NCI-H2227 (cell line): ENCODE measurements around the gene CALD1.

Experiments
- DNase-seq: peaks from one replicate; lab custom pipeline; 2025; ENCODE audit not compliant: unreplicated experiment; lab: John Stamatoyannopoulos, UW

The CALD1 gene

GRCh38 chr7:134778941-134779740, at the start of gene CALD1:
CALD1 (plus strand) TSS chr7:134779634; CDS start chr7:134867734, 88,100 bp downstream.
- DNase-seq: peak; percentile 86

- no peak for DNase-seq
Measured at GRCh38 chr7:134729895-134730294, 49.5 kb upstream of the CALD1 start.

- DNase-seq: no peak
Measured at GRCh38 chr7:134730411-134730829, 49.0 kb upstream of the CALD1 start.

- no peak for DNase-seq
Measured at GRCh38 chr7:134731616-134732015, 47.8 kb upstream of the CALD1 start.

- peak; percentile 73 for DNase-seq
Measured at GRCh38 chr7:134732728-134733127, 46.7 kb upstream of the CALD1 start.

GRCh38 chr7:134736381-134736780, 43.1 kb upstream of the CALD1 start:
- DNase-seq: no peak

GRCh38 chr7:134737566-134738345, 41.7 kb upstream of the CALD1 start:
- no peak for DNase-seq

GRCh38 chr7:134739362-134739761, 40.1 kb upstream of the CALD1 start:
- no peak for DNase-seq

- DNase-seq: no peak
Measured at GRCh38 chr7:134740376-134740775, 39.1 kb upstream of the CALD1 start.

- no peak for DNase-seq
Measured at GRCh38 chr7:134741907-134742635, 37.4 kb upstream of the CALD1 start.

- no peak for DNase-seq
Measured at GRCh38 chr7:134742688-134743350, 36.6 kb upstream of the CALD1 start.

GRCh38 chr7:134744569-134744968, 34.9 kb upstream of the CALD1 start:
- DNase-seq: no peak

- no peak for DNase-seq
Measured at GRCh38 chr7:134747326-134747725, 32.1 kb upstream of the CALD1 start.

- no peak for DNase-seq
Measured at GRCh38 chr7:134750083-134751062, 29.1 kb upstream of the CALD1 start.

GRCh38 chr7:134752006-134752760, 27.3 kb upstream of the CALD1 start:
- DNase-seq: no peak

GRCh38 chr7:134755422-134756022, 23.9 kb upstream of the CALD1 start:
- no peak for DNase-seq

GRCh38 chr7:134757938-134758337, 21.5 kb upstream of the CALD1 start:
- no peak for DNase-seq

- DNase-seq: no peak
Measured at GRCh38 chr7:134758981-134759380, 20.5 kb upstream of the CALD1 start.

GRCh38 chr7:134761266-134761665, 18.2 kb upstream of the CALD1 start:
- DNase-seq: no peak
